A549 (cell line): Measurements from ENCODE around the gene AMN. TPM values are rescaled to one million over a fixed set of nuclear protein-coding genes. Genes with fewer than 3 reads are reported as not detected.

ENCODE experiments used
- ATAC-seq, 2 experiments: fragments of 200-7000 bp in 1 of 2; fragments of >200 bp in 1 of 2; cut with Nextera tagmentation in 1 of 2; cut with Tn5 transposase in 1 of 2; 3 replicates each; pipeline versions ENCODE4 v1.8.0 to v1.9.1; 2018 to 2020; ENCODE audit warnings: mild to moderate bottlenecking in 1 of 2, moderate library complexity in 1 of 2
- CTCF ChIA-PET: fragments of 300-600 bp; sonication (Branson Sonifier 250); formaldehyde crosslinking; extraction: SDS; loops from one replicate; lab custom pipeline; 2021; ENCODE audit warnings: antibody characterized with exemption, inconsistent platforms; lab: Yijun Ruan, JAX
- POLR2A ChIA-PET: fragments of 350-600 bp; formaldehyde crosslinking; extraction: SDS; loops from one replicate; lab custom pipeline; 2021; ENCODE audit warnings: antibody characterized with exemption, inconsistent platforms; lab: Yijun Ruan, JAX
- DNase-seq, 2 experiments: peaks; one replicate each; pipeline versions ENCODE4 v3.0.0 to v3.0.0-alpha.2; 2011 to 2016; ENCODE audit warnings: low read depth in 1 of 2, low spot score in 1 of 2
- FAIRE-seq: peaks from 2 replicates; lab custom pipeline; 2011; peaks lifted over from hg19 to GRCh38; lab: Jason Lieb, UNC
- H3K27ac ChIP-seq, 2 experiments: fragments of >200 bp; sonication (Bioruptor Twin); formaldehyde crosslinking; 3 replicates each; pipeline ENCODE4 v1.5.1; 2016 to 2017
- H3K4me1 ChIP-seq: fragments of >200 bp; sonication (Bioruptor Twin); formaldehyde crosslinking; 3 replicates; pipeline ENCODE4 v1.6.1; 2016
- H3K4me2 ChIP-seq: fragments of >200 bp; sonication (Bioruptor Twin); formaldehyde crosslinking; 3 replicates; pipeline ENCODE4 v1.6.1; 2016
- H3K4me3 ChIP-seq: fragments of >200 bp; sonication (Bioruptor Twin); formaldehyde crosslinking; 3 replicates; pipeline ENCODE4 v1.5.1; 2016
- H3K9me3 ChIP-seq: fragments of >200 bp; sonication (Bioruptor Twin); formaldehyde crosslinking; 3 replicates; pipeline ENCODE4 v1.6.1; 2016
- ATOH8 ChIP-seq: fragments of 250-450 bp; sonication (Bioruptor Pico); IDR thresholded peaks from 2 replicates; pipeline ENCODE4 v1.5.0; 2020; ENCODE audit warnings: low read depth, mild to moderate bottlenecking, moderate library complexity
- BHLHE40 ChIP-seq: IDR thresholded peaks from 2 replicates; pipeline ENCODE4 v1.6.1; 2012; ENCODE audit warnings: low read depth, low read length, inconsistent platforms
- CBX2 ChIP-seq: fragments of 200-600 bp; sonication (generic); IDR thresholded peaks from 2 replicates; pipeline ENCODE4 v1.6.1; 2016; ENCODE audit warnings: low read depth, mild to moderate bottlenecking, borderline replicate concordance
- CEBPB ChIP-seq, 2 experiments: fragments of >200 bp in 1 of 2; sonication (Bioruptor Twin) in 1 of 2; formaldehyde crosslinking in 1 of 2; IDR thresholded peaks; 2 replicates each; pipeline ENCODE4 v1.6.1; 2012 to 2016
- EHMT2 ChIP-seq: fragments of 200-600 bp; sonication (generic); IDR thresholded peaks from 2 replicates; pipeline ENCODE4 v1.6.1; 2016; ENCODE audit warnings: antibody characterized with exemption, low read depth, mild to moderate bottlenecking, moderate library complexity
- EP300 ChIP-seq, 2 experiments: fragments of >200 bp; sonication (Bioruptor Twin); formaldehyde crosslinking; IDR thresholded peaks; 2 replicates in 1 of 2; 3 replicates in 1 of 2; pipeline ENCODE4 v1.6.1; 2016 to 2017
- FOSB ChIP-seq: fragments of 250-450 bp; sonication (Bioruptor Pico); IDR thresholded peaks from 2 replicates; pipeline ENCODE4 v1.5.0; 2020; ENCODE audit warnings: mild to moderate bottlenecking, moderate library complexity
- FOSL2 ChIP-seq, 2 experiments: fragments of 450-650 bp in 1 of 2; fragments of >200 bp in 1 of 2; sonication (Bioruptor Twin) in 1 of 2; formaldehyde crosslinking; IDR thresholded peaks; 2 replicates each; pipeline versions ENCODE4 v1.5.0 to v1.6.1; 2016 to 2020; ENCODE audit warnings: mild to moderate bottlenecking in 1 of 2, moderate library complexity in 1 of 2
- HEYL ChIP-seq: fragments of 250-450 bp; sonication (Bioruptor Pico); IDR thresholded peaks from 2 replicates; pipeline ENCODE4 v1.8.0; 2021; ENCODE audit warnings: mild to moderate bottlenecking, moderate library complexity
- HOXA7 ChIP-seq: fragments of 250-450 bp; sonication (Bioruptor Pico); IDR thresholded peaks from 2 replicates; pipeline ENCODE4 v1.5.0; 2020; ENCODE audit warnings: mild to moderate bottlenecking, moderate library complexity
- JUN ChIP-seq, 2 experiments: fragments of >200 bp; sonication (Bioruptor Twin); formaldehyde crosslinking; IDR thresholded peaks; 2 replicates in 1 of 2; 3 replicates in 1 of 2; pipeline ENCODE4 v1.6.1; 2016 to 2017
- KDM1A ChIP-seq: fragments of 200-600 bp; sonication (generic); IDR thresholded peaks from 2 replicates; pipeline ENCODE4 v1.6.1; 2016; ENCODE audit warnings: low read depth, mild to moderate bottlenecking
- MAFK ChIP-seq: fragments of 450-650 bp; IDR thresholded peaks from 2 replicates; pipeline ENCODE4 v1.6.1; 2014; ENCODE audit not compliant: partially characterized antibody
- MAZ ChIP-seq: fragments of 150-350 bp; IDR thresholded peaks from 2 replicates; pipeline ENCODE4 v1.6.1; 2014; ENCODE audit warnings: antibody characterized with exemption, low read depth, low read length, borderline replicate concordance
- NFE2L2 ChIP-seq: fragments of 150-350 bp; conservative IDR thresholded peaks from 2 replicates; pipeline ENCODE4 v1.6.1; 2014; ENCODE audit warnings: low read length
- NPAS2 ChIP-seq: fragments of 250-450 bp; sonication (Bioruptor Pico); IDR thresholded peaks from 2 replicates; pipeline ENCODE4 v1.8.0; 2022; ENCODE audit warnings: mild to moderate bottlenecking, moderate library complexity, borderline replicate concordance
- NR3C1 ChIP-seq: fragments of >200 bp; sonication (Bioruptor Twin); formaldehyde crosslinking; IDR thresholded peaks from 3 replicates; pipeline ENCODE4 v1.6.1; 2017
- PBX3 ChIP-seq: IDR thresholded peaks from 2 replicates; pipeline ENCODE4 v1.6.1; 2012
- PHF8 ChIP-seq: fragments of 200-600 bp; sonication (generic); IDR thresholded peaks from 2 replicates; pipeline ENCODE4 v1.6.1; 2016; ENCODE audit warnings: low read depth, mild to moderate bottlenecking, antibody characterized with exemption, moderate library complexity, borderline replicate concordance
- POLR2A ChIP-seq: IDR thresholded peaks from 2 replicates; pipeline ENCODE4 v1.6.1; 2012; ENCODE audit warnings: mild to moderate bottlenecking, low read length
- RAD21 ChIP-seq, 2 experiments: fragments of >200 bp in 1 of 2; sonication (Bioruptor Twin) in 1 of 2; formaldehyde crosslinking in 1 of 2; IDR thresholded peaks in 1 of 2; conservative IDR thresholded peaks in 1 of 2; 2 replicates in 1 of 2; 3 replicates in 1 of 2; pipeline ENCODE4 v1.6.1; 2012 to 2018; ENCODE audit warnings: inconsistent platforms in 1 of 2
- RARB ChIP-seq: fragments of 250-450 bp; sonication (Bioruptor Pico); IDR thresholded peaks from 2 replicates; pipeline ENCODE4 v1.8.0; 2021; ENCODE audit warnings: mild to moderate bottlenecking, moderate library complexity
- RFX5 ChIP-seq: fragments of 450-650 bp; IDR thresholded peaks from 2 replicates; pipeline ENCODE4 v1.7.1; 2014; ENCODE audit warnings: antibody characterized with exemption, mild to moderate bottlenecking, moderate library complexity
- RNF2 ChIP-seq: fragments of 200-600 bp; sonication (generic); IDR thresholded peaks from 2 replicates; pipeline ENCODE4 v1.6.1; 2016; ENCODE audit warnings: low read depth, mild to moderate bottlenecking, antibody characterized with exemption, moderate library complexity, borderline replicate concordance
- SMC3 ChIP-seq: fragments of >200 bp; sonication (Bioruptor Twin); formaldehyde crosslinking; IDR thresholded peaks from 3 replicates; pipeline ENCODE4 v1.6.1; 2018; ENCODE audit warnings: inconsistent platforms
- SREBF2 ChIP-seq: fragments of 450-650 bp; IDR thresholded peaks from 2 replicates; pipeline ENCODE4 v1.6.1; 2014; ENCODE audit warnings: mild to moderate bottlenecking, moderate library complexity
- TFCP2L1 ChIP-seq: fragments of 250-450 bp; sonication (Bioruptor Pico); IDR thresholded peaks from 2 replicates; pipeline ENCODE4 v1.5.0; 2021; ENCODE audit warnings: mild to moderate bottlenecking
- ZSCAN20 ChIP-seq: fragments of 250-450 bp; sonication (Bioruptor Pico); IDR thresholded peaks from 2 replicates; pipeline ENCODE4 v1.8.0; 2022; ENCODE audit warnings: mild to moderate bottlenecking, moderate library complexity
- WGBS: methylation state at CpG from one replicate; pipeline ENCODE4 v1.1.6; 2017; ENCODE audit errors: missing lambda C conversion rate; 5-methylcytosine and 5-hydroxymethylcytosine counted together
- polyA plus RNA-seq, 4 experiments: library from polyadenylated mRNA; depleted of rRNA in 3 of 4; stranded (reverse); fragments of >200 nt; fragmentation: RNase III in 1 of 4; extraction: RNeasy Plus Mini Kit Qiagen cat#74134 plus additional on column Dnase treatment in 1 of 4; gene quantifications; 2 replicates in 3 of 4; 3 replicates in 1 of 4; pipeline ENCODE4 v1.2.3, GENCODE V29; 2011 to 2017
- TF ChIP-seq, protein P1 (sequence below): fragments of >200 bp; sonication (Bioruptor Twin); formaldehyde crosslinking; IDR thresholded peaks from 3 replicates; pipeline ENCODE4 v1.5.1; 2016

Gene AMN
- polyA plus RNA-seq, 2 of the 4 experiments (the other 2 are of a cell fraction): 0.25 to 0.58 TPM

GRCh38 chr14:102917469-102918211 is 4.8 kb upstream of the AMN start:
- Histone ChIP-seq H3K4me3 (no peak overlapping the region), H3K9me3 (no peaks in the 10 kb centered on the region), H3K27ac (no peak overlapping the region), H3K4me2 (no peak overlapping the region), H3K4me1 (peaks cover 2% of the 10 kb centered on the region; the same call in 1 of the 3 replicates)
- no peak for FAIRE-seq
- peak; percentile 6 to 47; a peak in 3 of 6 replicates for ATAC-seq
- ChIA-PET CTCF (interaction anchor here (1.0 to 2.0 kb wide), 3 partner anchors 10 to 351 kb away, joined by 3 to 12 read pairs (median 3); no protein-coding TSS in a partner anchor), POLR2A (no interaction called here)
- TF ChIP-seq RFX5 (no peak), SREBF2 (no peak), BHLHE40 (no peak), FOSL2 (IDR thresholded peaks at IDR 0.05) (no peak), FOSL2 (CRISPR knock-in tag; IDR thresholded peaks at IDR 0.05) (no peak), CEBPB (IDR thresholded peaks at IDR 0.05) (no peak), RAD21 (conservative IDR thresholded peaks at IDR 0.05 in 1 of 2, IDR thresholded peaks at IDR 0.05 in 1 of 2) (peak; percentile 61 to 66), MAFK (no peak), SMC3 (peak; percentile 58; the same call in 2 of the 3 replicates), CBX2 (no peak), NPAS2 (CRISPR knock-in tag) (no peak), HOXA7 (CRISPR knock-in tag) (no peak), JUN (IDR thresholded peaks at IDR 0.05) (no peak), ATOH8 (CRISPR knock-in tag) (no peak), NFE2L2 (no peak), NR3C1 (no peak)
- TF ChIP-seq, protein P1, sequence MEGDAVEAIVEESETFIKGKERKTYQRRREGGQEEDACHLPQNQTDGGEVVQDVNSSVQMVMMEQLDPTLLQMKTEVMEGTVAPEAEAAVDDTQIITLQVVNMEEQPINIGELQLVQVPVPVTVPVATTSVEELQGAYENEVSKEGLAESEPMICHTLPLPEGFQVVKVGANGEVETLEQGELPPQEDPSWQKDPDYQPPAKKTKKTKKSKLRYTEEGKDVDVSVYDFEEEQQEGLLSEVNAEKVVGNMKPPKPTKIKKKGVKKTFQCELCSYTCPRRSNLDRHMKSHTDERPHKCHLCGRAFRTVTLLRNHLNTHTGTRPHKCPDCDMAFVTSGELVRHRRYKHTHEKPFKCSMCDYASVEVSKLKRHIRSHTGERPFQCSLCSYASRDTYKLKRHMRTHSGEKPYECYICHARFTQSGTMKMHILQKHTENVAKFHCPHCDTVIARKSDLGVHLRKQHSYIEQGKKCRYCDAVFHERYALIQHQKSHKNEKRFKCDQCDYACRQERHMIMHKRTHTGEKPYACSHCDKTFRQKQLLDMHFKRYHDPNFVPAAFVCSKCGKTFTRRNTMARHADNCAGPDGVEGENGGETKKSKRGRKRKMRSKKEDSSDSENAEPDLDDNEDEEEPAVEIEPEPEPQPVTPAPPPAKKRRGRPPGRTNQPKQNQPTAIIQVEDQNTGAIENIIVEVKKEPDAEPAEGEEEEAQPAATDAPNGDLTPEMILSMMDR: peak; percentile 46
- peak; percentile 39 to 52 for DNase-seq
- WGBS: 53% methylated on average over 12 of the region's 12 CpGs

DNA sequence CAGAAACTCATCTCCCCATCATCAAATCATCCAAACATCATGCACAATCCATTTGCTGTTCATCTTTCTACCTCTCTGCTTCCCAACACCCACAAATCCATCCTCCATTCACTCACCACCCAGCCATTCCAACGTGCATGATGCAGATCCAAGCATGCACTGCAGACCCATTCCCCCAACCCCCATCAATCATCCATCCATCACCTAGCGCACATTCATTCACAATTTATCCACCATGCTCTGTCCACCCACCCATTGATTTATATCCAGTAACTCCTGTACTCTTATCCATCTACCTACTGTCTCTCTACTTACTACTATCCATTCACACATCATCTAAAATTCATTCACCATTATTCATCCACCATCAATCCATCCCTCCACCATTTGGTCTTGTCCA is 4.0 kb upstream of the AMN start:
- Histone ChIP-seq H3K4me2 (no peak overlapping the region), H3K4me3 (no peak overlapping the region), H3K27ac (no peak overlapping the region), H3K9me3 (no peaks in the 10 kb centered on the region), H3K4me1 (peaks cover 8% of the 10 kb centered on the region)
- ATAC-seq (no peak), FAIRE-seq (no peak), DNase-seq (no peak)
- POLR2A ChIA-PET: no interaction called here
- no peak for TF ChIP-seq NFE2L2
- TF ChIP-seq RNF2: no peak
- TF ChIP-seq HEYL (CRISPR knock-in tag): no peak
- no peak for TF ChIP-seq ZSCAN20 (CRISPR knock-in tag)
- TF ChIP-seq PBX3: no peak
- no peak for TF ChIP-seq CEBPB (IDR thresholded peaks at IDR 0.05)
- no peak for TF ChIP-seq RARB
- no peak for TF ChIP-seq EHMT2
- no peak for TF ChIP-seq JUN (IDR thresholded peaks at IDR 0.05)
- no peak for TF ChIP-seq EP300 (IDR thresholded peaks at IDR 0.05)
- no peak for TF ChIP-seq FOSB (CRISPR knock-in tag)
- no peak for TF ChIP-seq MAFK
- no peak for TF ChIP-seq KDM1A
- TF ChIP-seq, protein P1: no peak
- no peak for TF ChIP-seq POLR2A
- TF ChIP-seq PHF8: no peak
- no peak for TF ChIP-seq MAZ
- no peak for TF ChIP-seq TFCP2L1
- CTCF ChIA-PET: interaction anchor here (0.6 to 2.0 kb wide), 3 partner anchors 177 to 352 kb away, joined by 3 to 12 read pairs (median 3); no protein-coding TSS in a partner anchor
- 50% methylated on average over 2 of the region's 2 CpGs for WGBS
